Forelimb muscle (tissue), 1 donor: ENCODE data around the gene ZBTB8B. TPM values are rescaled to one million over a fixed set of nuclear protein-coding genes. Genes with fewer than 3 reads are reported as not detected.
"Not testable (repeated sequence)": the region's sequence is repeated elsewhere in the genome, so short reads cannot be mapped to it uniquely, and the experiment has no call there.

Source experiments
- DNase-seq: peaks from one replicate; pipeline ENCODE4 v3.0.0-alpha.2; 2013; ENCODE audit warnings: low read depth
- polyA plus RNA-seq: library from polyadenylated mRNA; unstranded; fragments of 120-200 nt; gene quantifications from one replicate; pipeline ENCODE4 v1.2.1, GENCODE V29; 2013; ENCODE audit not compliant: insufficient read length

Gene ZBTB8B
- polyA plus RNA-seq, 1 donor: 0.11 TPM

DNA sequence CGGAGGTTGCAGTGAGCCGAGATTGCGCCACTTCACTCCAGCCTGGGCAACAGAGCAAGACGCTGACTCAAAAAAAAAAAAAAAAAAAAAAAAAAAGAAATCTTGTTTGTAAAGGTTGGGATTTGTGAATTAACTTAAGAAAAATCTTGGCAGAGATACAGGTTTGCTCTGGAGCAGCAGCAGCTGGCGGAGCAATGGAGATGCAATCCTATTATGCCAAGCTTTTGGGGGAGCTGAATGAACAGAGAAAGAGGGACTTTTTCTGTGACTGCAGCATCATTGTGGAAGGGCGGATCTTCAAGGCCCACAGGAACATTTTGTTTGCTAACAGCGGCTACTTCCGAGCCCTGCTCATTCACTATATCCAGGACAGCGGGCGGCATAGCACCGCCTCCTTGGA, 5.6 kb downstream of the ZBTB8B start:
- no peak for DNase-seq

DNA sequence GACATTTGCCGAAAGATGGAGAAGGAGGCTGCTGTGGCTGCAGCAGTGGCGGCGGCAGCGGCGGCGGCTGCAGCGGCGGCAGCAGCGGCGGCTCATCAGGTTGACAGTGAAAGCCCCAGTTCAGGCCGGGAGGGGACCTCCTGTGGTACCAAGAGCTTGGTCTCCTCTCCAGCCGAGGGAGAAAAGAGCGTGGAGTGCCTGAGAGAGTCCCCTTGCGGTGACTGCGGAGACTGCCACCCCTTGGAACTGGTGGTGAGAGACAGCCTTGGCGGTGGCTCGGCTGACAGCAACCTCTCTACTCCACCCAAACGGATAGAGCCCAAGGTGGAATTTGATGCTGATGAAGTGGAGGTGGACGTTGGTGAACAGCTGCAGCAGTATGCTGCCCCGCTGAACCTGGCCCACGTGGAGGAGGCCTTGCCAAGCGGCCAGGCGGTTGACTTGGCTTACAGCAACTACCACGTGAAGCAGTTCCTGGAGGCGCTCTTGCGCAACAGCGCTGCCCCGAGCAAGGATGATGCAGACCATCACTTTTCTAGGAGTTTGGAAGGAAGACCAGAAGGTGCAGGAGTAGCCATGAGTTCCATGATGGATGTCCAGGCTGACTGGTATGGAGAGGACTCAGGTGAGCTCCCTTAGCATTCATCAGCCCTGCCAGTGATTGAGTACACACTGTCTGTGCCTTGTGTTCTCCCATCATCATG, 6.3 kb downstream of the ZBTB8B start:
- no peak for DNase-seq

DNA sequence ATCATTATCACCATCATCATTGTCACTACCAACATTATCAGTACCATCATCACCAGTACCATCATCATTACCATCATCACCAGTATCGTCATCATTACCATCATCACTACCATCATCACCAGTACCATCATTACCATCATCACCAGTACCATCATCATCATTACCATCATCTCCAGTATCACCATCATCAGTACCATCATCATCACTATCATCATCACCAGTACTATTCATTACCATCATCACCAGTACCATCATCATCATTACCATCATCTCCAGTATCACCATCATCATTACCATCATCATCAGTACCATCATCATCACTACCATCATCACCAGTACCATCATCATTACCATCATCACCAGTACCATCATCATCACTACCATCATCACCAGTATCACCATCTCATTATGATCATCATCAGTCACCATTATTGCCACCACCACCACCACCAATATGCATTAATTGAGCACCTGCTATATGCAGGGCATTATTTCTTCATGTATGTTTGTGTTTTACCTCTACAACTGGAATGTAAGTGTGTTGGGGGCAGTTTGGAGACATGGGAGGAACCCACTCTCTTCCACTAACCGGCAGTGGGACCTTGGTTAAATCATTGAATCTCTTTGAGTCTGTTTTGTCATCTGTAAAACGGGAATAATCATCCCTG, 7.0 kb downstream of the ZBTB8B start:
- DNase-seq: no peak

DNA sequence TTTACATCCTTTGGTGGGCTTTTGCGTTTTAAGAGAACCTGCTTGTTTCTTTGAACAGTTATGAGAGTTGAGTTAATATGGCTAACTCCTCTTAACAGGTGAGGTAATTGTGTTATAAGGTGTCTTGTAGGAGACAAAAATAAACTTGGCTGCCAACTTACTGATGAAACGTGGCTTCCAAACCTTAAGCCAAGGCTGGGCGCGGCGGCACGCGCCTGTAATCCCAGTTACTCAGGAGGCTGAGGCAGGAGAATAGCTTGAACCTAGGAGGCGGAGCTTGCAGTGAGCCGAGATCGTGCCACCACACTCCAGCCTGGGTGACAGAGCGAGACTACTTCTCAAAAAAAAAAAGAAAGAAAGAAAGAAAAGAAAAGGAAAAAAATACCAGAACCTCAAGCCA, 8.1 kb downstream of the ZBTB8B start:
- DNase-seq: not testable (repeated sequence)

DNA sequence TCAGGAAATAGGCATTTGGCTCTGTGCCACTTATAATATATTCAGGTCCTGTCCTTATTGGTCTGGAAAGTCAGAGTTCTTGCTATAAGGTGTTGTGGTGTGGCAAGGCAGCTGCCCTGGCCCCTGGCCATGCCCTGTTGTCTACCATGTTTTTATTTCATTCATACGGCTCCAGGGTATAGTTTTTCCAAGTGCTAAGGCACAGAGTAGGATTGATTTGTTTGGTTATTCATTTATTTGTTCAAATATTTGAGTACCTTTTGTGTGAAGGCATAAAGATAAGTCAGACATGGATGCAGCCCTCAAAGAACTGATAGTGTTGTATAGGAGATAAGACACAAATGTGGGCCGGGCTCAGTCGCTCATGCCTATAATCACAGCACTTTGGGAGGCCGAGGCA, 10.1 kb downstream of the ZBTB8B start:
- DNase-seq: no peak

DNA sequence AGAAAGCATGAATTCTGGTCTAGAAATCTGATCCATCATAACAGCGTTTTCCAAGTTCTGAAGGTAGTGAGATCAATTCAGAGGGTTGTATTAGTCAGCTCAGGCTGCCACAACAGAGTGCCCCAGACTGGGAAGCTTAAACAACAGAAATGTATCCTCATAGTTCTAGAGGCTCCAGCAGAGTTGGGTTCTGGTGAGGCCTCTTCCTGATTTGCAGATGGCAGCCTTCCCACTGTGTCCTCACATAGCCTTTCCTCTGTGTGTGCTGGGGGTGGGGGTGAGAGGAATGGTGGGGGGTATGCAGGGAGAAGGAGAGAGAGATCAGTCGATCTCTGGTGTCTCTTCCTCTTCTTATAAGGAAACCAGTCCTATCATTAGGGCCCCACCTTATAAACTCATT, 15.1 kb downstream of the ZBTB8B start:
- no peak for DNase-seq

DNA sequence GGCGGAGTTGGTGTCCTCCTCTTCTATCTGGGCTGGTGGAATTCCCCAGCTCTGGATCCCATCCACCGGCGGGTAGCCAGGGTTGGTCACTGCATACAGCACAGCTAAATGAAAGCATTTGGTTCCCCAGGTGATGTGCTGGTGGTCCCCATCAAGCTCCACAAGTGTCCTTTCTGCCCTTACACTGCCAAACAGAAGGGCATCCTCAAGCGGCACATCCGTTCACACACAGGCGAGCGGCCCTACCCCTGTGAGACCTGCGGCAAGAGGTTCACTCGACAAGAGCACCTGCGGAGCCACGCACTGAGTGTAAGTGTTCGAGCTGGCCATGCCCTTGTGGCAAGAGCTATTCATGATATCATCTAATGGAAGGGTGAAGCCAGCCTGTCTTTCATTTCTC, 15.9 kb downstream of the ZBTB8B start:
- DNase-seq: no peak

DNA sequence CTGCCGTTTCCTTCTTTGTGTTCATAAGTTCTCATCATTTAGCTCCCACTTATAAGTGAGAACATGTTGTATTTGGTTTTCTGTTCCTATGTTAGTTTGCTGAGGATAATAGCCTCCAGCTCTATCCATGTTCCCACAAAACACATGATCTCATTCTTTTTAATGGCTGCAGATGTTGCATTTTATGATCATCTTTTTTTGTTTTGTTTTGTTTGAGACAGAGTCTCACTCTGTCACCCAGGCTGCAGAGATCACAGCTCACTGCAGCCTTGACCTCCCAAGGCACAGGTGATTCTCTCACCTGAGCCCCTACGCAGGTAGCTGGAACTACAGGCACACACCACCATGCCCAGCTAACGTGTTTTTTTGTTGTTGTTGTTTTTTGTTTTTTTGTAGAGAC, 16.9 kb downstream of the ZBTB8B start:
- DNase-seq: not testable (repeated sequence)

DNA sequence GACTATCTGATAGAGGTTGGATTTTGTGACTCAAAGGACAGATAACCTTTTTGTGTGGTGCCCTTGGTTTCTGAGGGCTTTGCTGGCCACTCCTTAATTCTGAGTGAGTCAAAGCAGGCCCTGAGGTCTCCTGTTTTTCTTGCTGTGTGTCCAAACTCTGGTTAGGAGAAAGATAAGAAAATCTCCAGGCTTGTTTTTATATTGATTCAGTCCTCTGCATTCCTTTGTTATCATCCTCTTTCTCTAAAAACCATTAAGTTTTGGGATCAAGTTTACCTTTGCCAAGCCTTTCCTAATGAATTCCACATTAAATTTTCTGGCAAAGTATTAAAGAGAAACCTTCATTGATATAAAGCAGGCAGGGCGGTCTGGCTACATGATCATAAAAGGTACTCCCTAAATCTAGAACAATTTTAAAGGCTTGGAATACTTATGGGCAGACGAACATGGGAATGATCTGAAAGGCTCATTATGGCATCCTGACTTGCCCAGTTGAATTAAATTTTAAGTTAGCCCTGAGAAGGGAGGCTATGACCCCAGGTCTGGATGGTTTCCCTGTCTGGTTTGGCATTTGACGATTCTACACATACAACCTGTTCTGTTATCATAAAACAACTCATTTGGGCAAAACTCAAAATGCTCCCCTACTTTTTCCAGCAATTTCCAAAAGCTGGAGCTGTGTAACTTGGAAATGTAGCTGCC, 20.8 kb downstream of the ZBTB8B start:
- no peak for DNase-seq

DNA sequence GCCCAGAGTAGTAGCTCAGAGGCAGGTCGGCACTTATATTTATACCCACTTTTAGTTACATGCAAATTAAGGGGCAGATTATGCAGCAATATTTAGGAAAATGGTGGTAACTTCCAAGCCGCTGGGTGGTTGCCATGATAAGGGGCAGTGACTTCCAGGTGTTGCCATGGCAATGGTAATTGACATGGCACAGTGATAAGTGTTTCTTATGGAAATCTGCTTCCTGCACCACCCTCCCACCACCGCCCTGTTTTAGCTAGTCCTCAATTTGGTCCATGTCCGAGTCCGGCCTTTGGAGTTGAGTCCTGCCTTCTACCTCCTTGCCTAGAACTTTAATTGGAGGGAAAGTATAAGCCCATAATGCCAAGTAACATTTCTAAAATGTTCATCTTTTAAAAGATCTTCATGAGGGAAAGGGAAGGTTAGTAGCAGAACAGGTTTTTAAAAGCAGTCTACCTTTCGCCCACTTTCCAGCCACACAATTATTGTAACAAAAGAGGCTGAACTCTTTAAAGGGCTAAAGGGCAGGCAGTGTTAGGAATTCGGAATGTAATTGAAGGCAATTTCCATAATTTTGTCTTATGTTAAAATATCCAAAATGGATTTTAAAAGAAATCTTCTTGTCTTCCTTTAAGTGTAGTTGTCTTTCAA, 21.7 kb downstream of the ZBTB8B start:
- DNase-seq: no peak

DNA sequence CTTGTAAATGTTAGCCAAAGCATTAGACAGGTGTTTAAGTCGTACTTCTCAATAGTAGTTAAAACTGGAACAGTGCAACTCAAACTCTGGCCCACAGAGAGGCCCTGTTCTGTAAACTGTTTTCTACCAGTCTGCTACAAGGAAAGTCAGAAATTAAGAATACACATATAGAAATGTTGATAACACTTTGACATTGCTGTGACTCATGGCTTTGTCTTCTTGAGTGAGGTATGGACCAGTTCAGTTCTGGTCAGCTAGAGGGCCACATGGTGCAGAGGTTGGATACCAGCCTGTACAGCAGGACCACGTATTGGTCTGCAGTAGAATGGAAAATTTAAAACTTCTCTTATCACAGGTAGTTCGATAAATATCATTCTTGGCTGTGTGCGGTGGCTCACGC, 22.3 kb downstream of the ZBTB8B start:
- no peak for DNase-seq

DNA sequence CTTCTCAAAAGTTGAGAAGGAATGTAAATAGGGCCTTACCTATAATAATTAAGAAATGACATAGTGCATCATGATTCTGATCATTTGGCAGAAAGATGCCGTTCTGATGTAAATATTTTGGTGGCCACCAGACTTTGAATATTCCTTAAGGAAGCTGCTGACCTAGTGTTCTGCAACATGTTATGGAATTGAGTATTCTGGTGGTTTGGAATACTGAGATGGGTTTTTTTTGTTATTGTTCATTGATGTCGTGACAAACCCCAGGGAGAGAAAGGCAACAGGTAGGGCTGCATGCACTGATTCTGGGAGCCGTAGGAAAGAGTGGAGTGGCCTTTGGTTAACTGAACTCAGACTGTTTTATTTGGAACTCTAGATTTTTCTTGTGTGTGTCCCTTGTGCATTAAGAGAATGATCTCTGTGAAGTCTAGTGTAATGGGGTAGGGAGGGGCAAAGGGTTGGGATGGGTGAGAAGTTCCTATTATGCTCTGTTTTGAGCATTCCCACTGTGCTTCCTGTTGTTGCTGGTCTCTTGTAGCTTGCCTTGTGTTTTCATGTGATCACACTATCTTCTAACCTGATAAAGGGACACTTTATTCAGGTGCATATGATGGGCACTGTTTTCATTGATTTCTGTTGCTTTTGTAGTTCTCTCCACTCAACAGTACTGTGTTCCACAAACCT, 25.0 kb downstream of the ZBTB8B start:
- DNase-seq: no peak

DNA sequence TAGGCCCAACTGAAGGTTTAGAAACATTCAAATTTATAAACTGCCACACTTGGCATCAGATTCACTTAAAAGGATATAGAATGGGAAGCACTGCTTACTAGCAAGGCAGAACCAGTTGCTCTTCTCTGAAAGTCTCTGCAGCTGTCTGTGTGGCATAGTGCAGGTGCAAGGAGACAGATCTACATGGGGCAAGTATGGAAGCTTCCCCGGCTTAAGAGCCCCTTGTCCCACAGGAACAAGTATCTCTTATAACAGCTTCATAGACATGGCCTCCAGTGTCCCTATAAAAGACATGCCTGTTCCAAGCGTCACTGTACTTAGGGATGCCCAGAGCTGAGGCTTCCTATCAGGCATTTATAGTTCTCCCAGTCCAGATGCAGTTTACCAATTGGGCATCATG, 26.5 kb downstream of the ZBTB8B start:
- DNase-seq: no peak

DNA sequence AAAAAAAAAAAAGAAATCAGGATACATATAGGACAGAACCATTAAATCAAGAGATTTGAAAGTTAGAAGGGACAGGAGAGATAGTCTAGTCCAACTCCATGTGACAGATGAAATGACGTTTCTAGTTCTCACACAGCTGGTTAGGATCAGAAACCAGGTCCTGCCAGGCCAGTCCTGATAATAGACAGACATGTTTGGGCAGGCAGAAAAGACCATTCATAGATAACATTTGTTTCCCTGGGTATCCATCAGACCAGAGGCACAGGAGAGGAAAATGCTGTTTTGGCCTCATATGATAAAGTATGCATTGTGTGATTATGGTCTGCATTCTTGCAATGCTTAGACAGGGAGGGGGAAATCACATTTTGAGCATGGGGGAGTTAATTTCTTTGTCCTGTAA, 29.3 kb downstream of the ZBTB8B start:
- DNase-seq: no peak

DNA sequence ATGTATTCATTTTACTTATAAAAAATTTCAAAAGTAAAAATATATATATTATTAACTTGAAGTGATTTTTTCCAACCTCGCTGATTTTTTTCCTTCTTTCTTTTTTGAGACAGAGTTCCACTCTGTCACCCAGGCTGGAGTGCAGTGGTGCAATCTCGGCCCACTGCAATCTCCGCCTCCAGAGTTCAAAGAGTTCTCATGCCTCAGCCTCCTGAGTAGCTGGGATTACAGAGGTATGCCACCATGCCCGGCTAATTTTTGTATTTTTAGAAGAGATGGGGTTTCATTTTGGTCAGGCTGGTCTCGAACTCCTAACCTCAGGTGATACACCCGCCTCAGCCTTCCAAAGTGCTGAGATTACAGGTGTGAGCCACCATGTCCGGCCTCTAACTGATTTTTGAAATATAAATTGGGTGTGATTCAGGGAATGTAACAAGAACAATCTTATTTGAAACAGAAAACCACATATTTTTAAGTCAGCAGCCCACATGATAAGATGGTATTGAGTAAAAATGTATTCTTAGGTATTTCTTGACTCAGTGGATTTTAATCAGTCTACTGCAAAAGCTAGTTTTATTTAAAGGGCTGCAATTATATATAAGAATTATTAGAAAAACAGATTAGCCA, 30.0 kb downstream of the ZBTB8B start:
- no peak for DNase-seq

DNA sequence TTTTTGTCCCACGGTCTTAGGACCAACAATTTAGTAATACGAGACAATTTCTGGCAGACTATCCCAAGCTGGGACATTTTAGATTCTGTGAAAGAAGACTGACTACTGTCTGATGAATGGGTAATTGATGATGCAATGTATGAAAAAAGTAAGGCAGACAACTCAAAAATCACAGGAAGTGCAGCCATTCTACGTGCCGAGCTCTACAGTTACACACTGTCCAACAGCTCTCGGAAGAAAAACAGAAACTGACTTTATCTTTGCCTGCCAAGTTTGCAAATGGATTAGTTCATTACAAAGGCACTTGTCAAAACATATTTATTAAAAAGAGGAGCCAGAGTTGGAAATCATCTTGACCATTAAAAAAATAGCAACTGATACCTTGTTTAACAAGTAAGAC, 31.3 kb downstream of the ZBTB8B start:
- DNase-seq: no peak

DNA sequence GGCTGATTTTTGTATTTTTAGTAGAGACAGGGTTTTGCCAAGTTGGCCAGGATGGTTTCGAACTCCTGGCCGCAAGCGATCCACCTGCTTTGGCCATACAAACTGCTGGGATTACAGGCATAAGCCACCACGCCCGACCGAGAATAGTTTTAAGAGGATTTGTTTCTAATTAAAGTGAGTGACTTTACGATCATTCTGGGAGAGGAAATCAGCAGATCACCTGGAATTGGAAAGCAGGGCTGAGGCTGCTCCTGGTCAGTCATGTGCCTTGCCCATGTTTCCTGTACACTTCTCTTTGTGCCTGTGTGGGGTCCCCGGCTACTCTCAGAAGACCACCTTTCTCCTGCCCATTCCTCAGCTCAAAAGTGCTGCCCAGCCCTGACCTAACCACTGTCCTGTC, 33.9 kb downstream of the ZBTB8B start:
- DNase-seq: no peak

DNA sequence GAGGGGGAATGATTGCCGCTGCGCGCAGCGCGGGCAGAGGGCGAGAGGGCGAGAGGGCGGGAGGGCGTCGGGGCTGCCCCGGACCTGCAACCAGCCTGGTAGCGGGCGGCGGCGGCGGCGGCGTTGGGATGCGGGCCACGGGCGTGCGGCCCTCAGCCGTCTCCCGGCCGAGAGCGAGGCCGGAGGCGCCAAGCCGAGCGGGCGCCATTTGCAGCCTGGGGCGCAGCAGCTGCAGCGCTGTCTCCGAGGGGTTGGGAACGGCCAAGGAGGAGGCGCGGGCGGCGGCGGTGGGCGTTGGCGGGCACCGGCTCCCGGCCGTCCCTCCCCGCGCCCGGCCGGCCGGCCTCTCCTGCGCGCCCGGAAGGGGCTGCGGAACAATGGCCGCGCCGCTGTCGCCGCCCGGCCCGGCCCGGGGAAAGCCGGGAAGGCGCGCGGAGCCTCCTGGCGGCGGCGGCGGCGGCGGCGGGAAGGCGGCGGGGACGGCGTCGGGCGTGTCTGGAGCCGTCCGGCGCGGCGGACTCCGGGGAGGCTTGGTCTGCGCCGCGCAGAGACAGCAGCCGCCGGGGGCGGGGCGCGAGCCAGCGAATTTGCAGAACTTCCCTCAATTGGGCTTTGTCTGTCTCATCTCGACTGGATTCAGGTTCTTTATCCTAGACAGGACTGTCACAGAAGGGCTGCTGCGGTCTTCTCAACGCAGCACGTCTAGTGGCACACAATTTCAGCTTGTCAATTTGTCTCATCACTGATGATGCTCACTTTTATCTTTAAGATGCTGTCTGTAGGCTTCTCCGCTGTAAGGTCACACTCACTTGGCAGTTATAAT, 35.7 kb downstream of the ZBTB8B start:
- peak; percentile 28 for DNase-seq

DNA sequence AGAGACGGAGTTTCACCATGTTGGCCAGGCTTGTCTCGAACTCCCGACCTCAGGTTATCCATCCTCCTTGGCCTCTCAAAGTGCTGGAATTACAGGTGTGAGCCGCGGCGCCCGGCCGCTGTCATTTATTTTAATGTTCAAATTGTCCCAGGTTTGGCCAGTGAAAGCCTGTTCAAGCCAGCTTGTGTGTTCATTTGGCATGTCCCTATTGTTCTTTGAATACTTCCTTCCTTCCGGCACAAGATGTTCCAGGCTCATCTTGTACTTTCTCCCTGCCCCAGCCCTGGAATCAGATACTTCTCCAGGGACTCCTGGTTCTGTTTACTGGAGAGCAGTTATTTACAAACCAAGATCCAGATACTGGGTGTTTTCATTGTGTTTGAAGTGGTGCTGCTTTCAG, 37.0 kb downstream of the ZBTB8B start:
- no peak for DNase-seq

DNA sequence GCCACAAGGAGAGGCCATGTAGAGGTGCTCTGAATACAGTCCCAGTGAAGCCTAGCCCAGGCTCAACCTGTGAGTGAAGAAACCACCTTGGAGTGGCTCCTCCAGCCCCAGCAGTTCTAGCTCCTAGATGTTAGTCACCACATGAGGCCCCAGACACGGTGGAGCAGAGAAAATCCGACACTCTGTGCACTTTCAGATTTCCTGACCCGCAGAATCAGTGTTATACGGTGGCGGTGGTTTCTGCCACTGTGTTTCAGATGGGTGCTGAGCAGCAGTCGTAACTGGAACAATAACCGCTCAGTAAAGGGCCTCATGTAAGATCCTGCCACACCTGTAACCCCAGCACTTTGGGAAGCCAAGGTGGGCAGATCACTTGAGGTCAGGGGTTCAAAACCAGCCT, 38.3 kb downstream of the ZBTB8B start:
- no peak for DNase-seq

DNA sequence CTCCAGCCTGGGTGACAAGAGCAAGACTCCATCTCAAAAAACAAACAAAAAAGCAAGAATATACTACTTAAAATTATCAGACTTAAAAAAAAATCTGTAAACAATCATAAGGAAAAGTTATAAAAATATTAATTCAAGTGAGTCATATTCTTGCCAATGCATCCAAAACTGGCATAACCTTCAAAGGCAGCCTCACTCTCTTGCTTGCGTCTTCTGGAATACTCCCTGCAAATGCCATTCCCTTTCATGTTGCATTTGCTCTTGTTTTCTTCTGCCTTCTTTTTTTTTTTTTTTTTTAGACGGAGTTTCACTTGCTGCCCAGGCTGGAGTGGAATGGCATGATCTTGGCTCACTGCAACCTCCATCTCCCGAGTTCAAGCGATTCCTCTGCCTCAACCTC, 42.1 kb downstream of the ZBTB8B start:
- no peak for DNase-seq
